Posterior cingulate gyrus (tissue), 11 donors: ENCODE results near the gene C19orf25.
"Not testable (repeated sequence)": the region's sequence is repeated elsewhere in the genome, so short reads cannot be mapped to it uniquely, and the experiment has no call there.

Experiments
- DNase-seq, 10 donors: peaks; one replicate each; pipeline versions ENCODE4 v3.0.0 to v3.0.0-alpha.2; 2020 to 2021; ENCODE audit warnings: mixed read lengths in 3 of 10
- intact Hi-C: fragments of 100-400 bp; cut with DNase I; formaldehyde crosslinking; loops from one replicate; pipeline ENCODE4 v1.15.1; 2023

Gene C19orf25

DNA sequence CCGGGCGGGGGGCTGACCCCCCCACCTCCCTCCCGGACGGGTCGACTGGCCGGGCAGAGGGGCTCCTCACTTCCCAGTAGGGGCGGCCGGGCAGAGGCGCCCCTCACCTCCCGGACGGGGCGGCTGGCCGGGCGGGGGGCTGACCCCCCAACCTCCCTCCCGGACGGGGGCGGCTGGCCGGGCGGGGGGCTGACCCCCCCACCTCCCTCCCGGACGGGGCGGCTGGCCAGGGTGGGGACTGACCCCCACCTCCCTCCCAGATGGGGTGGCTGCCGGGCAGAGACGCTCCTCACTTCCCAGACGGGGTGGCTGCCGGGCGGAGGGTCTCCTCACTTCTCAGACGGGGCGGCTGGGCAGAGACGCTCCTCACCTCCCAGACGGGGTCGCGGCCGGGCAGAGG is 20.2 kb upstream of the C19orf25 start:
- intact Hi-C loops: not testable (repeated sequence)
- DNase-seq: peak in 1 of 10 donors; percentile 62

- no peak for DNase-seq
- intact Hi-C loops: no loop called here
These were observed 18.7 kb upstream of the C19orf25 start for GRCh38 chr19:1497578-1498235.

GRCh38 chr19:1496714-1497577 is 17.9 kb upstream of the C19orf25 start:
- DNase-seq: peak in 1 of 10 donors; percentile 76
- intact Hi-C loops: no loop called here

DNA sequence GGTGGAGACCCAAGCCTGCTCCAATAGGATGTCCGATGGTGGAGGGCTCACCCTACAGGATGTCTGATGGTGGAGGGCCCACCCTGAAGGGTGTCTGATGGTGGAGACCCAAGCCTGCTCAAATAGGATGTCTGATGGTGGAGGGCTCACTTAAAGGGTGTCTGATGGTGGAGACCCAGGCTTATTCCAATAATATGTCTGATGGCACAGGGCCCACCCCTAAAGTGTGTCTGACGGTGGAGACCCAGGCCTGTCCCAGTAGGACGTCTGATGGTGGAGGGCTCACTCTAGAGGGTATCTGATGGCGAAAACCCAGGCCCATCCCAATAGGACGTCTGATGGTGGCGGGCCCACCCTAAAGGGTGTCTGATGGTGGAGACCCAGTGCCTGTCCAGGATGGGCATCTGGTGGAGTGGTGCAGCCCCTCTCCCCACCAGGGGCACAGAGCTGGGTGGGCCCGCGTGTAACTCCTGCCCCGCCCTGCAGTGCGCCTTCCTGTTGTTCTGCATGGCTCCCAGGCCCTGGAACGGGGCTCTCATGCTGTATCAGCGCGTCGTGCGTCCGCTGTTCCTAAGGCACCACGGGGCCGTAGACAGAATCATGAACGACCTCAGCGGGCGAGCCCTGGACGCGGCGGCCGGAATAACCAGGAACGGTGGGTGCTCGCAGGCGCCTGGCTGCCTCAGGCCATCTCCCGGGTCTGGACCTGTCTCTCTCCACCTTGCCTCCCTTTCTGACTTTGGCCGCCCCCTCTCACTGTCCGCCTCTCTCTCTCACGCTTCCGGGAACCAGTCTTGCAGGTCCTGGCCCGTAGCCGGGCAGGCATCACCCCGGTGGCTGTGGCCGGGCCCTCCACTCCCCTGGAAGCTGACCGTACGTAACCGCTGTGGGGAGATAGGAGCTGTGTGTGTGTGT is 17.0 kb upstream of the C19orf25 start:
- peak in 1 of 10 donors; percentile 77 for DNase-seq
- intact Hi-C loops: no loop called here

DNA sequence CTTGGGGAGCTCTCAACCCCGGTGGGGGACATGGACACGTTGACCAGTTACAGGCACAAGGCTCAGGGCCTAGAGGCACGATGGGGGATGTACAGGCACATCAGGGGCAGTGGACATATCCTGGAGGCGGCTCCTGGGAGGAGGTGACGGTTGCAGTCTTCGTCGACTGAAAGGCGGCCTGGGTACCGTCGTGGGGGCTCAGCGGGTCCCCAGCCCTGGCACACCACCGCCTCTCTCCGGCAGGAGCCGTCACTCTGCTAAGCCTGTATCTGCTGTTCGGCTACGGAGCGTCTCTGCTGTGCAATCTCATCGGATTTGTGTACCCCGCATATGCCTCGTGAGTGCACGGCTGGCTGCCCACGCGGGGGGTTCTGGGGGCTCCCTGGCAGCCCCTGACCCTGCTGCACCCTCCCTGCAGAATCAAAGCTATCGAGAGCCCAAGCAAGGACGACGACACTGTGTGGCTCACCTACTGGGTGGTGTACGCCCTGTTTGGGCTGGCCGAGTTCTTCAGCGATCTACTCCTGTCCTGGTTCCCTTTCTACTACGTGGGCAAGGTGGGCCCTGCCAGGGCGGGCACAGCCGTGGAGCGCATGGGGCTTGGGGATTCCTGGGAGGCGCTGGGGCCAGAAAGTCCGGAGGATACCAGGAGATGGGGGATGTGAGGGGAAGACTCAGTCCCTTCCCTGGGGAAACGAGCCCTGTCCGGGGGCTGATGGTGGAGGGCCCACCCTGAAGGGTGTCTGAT is 16.2 kb upstream of the C19orf25 start:
- DNase-seq: peak in 1 of 10 donors; percentile 76
- intact Hi-C loops: no loop called here

- intact Hi-C loops: no loop called here
- no peak for DNase-seq
These were observed 15.2 kb upstream of the C19orf25 start for GRCh38 chr19:1494115-1494815.

DNA sequence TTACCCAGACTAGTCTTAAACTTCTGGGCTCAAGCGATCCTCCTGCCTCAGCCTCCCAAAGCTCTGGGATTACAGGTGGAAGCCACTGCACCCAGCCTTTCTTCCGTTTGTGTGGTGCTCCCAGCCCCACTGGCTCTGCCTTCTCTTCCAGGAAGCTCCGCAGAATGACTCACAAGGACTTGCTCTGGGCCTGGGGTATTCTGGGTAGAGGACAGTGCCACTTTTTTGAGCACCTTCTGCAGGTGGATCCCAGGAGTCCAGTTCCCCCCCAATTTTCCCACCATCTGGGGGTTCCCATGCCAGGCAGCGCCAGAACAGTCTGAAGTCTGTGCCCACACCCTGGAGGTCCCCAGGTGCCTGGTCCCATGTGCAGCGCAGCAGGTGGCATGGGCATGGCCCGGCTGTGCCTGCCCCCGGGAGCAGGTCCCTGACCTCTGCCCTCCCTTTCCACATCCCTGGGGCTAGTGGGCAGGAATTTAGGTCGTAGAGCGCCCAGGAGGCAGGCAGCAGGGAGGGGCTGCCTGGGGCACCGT is 13.5 kb upstream of the C19orf25 start:
- intact Hi-C loops: no loop called here

DNA sequence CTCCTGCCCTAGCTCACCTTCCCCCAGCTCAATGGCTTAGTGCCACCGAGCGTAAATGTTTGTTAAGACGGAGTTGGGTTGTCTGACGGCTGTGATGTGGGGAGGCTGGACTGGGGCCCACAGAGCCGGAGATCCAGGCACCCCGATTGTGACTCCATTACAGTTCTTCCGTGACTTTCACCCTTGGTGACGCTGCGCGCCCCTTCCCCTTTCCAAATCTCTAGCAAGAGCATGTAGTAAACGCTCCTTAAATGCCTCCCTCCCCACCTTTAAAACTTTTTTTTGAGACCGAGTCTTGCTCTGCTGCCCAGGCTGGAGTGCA is 12.8 kb upstream of the C19orf25 start:
- intact Hi-C loops: no loop called here
- peak in 2 of 10 donors; percentile 78 to 79 for DNase-seq

More for the DNA sequence above, 13.5 kb upstream of the C19orf25 start:
- no peak for DNase-seq

DNA sequence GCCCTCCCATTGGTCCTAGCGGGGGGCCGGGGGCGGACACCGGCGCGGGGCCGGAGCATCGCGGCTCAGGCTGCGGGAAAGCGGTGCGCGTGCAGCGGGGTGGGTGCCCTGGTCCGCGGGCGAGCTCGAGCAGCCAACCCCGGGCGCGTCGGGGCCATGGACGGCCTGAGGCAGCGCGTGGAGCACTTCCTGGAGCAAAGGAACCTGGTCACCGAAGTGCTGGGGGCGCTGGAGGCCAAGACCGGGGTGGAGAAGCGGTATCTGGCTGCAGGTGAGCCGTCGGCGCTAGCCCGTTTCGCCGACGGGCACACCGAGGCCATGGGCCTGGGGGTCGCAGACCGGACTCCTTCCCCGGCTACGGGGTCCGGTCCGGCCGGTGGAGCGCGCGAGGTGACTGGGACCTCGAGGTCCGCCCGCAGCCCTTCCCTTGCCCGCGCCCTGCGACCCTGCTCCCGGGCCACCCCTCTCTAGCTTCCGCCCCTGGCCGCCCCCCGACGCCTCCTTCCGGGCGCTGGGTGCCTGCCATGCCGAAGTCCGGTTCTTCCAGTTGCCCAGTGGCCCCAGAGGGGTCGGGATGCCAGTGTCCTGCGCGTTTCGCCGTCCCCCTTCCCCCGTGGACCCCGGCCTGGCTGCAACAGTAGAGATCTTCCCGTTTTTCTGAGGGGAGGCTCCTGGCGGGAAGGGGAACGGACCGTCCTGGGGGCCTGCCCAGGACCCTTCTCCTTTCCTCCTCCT is 12.3 kb upstream of the C19orf25 start, which contains the start of gene REEP6:
Gene REEP6 (plus strand): TSS at position 68 of the 735 bp plus-strand sequence. CDS start 89 bp downstream, at position 157.
- intact Hi-C loops: no loop called here
- peak in 2 of 10 donors; percentile 9 to 88 for DNase-seq

DNA sequence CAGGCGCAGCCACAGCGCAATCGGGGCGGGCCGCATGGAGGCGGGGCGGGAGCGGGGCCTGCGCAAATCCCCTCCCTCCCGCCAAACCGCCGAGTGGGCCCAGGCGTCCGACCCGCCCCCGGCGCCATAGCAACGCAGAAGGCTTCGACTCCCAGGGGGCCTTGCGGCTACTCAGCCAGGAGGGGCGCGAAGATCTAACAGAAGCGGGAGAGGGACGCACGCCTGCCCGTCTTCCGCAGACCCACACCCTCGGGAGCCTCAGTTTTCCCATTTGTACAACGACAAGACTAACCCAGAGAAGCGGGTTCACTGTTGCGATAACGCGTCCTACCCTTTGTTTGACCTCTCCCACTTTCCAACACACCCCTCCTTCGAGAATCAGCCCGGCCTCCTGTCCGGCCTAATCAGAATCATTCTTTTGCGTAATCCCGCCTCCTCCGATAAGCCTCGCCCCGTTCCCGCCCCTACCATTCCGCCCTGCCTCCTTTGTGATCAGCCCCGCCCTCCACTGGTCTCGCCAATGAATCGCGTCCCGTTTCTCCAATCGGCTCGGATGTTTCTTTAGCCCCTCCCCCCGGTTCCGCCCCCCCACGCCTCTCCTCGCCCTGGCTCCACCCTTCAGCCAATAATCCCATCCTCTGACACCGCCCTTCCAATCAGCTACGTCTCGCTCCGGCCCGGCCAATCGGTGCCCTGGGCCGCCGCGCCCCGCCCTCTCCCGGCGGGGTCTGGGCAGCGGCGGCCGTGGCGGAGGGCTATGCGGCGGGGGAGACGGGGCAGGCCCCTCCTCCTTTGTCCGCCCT is 11.5 kb upstream of the C19orf25 start, which contains the start of gene PCSK4:
Gene PCSK4 (minus strand): TSS at position 40 of the 803 bp plus-strand sequence. CDS start 4 bp downstream, at position 36.
- intact Hi-C loops: loop anchor here (1.0 kb wide), 1 partner anchor 11 kb away; the partner anchor contains the start of gene C19orf25
- peak; percentile 98 to 100 (median 99) for DNase-seq

GRCh38 chr19:1489463-1490310 is 10.7 kb upstream of the C19orf25 start:
- intact Hi-C loops: loop anchor here (1.0 kb wide), 1 partner anchor 10 kb away; the partner anchor contains the start of gene C19orf25
- DNase-seq: peak in 3 of 10 donors; percentile 65 to 86 (median 81)

DNA sequence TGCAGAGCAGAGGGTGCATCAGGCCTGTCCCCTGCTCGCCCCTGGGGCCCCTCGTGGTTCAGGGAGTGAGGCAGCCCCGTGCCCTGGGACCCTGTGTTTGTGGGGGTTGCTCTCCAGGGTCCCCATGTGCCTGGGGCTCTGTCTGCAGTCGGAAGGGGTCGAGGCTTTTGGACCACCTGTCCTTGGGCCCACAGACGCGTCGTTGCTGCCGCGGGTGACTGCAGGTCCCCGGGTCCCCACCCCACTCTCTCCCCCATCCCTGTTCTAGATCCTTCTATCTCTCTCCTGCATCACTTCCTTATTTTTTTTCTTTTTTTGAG is 9.2 kb upstream of the C19orf25 start:
- DNase-seq: peak in 1 of 10 donors; percentile 72
- intact Hi-C loops: no loop called here

- peak in 2 of 10 donors; percentile 4 to 80 for DNase-seq
- intact Hi-C loops: no loop called here
These were observed 8.7 kb upstream of the C19orf25 start for GRCh38 chr19:1487576-1488281.

- DNase-seq: peak in 1 of 10 donors; percentile 74
- intact Hi-C loops: no loop called here
These were observed 7.9 kb upstream of the C19orf25 start for GRCh38 chr19:1486720-1487575.

DNA sequence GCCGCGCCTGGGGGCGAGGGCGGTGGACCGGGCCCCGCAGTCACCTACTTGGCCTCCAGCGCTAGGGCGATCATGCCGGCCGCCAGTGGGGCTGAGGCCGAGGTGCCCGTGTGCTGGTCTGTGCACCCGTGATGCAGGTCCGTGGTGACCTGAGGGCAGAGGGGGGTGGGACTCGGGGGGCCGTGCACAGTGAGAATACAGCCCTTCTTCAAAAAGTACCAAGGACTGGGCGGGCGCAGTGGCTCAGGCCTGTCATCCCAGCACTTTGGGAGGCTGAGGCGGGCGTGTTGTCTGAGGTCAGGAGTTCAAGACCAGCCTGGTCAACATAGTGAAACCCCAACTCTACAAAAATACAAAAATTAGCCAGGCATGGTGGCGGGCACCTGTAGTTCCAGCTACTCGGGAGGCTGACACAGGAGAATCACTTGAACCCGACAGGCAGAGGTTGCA is 5.0 kb upstream of the C19orf25 start:
- peak in 2 of 10 donors; percentile 41 to 81 for DNase-seq
- intact Hi-C loops: no loop called here
